Measurements from ENCODE around the gene TNFRSF12A. TPM values are rescaled to one million over a fixed set of nuclear protein-coding genes. Genes with fewer than 3 reads are reported as not detected.

TNFRSF12A gene
- total and polyA plus RNA-seq, 10 of the 15 experiments (the other 5 are each of a cell fraction or from before 2014, with no cell fraction given): 0.35 to 1.7 (median 1.2) TPM; not detected in 2

DNA sequence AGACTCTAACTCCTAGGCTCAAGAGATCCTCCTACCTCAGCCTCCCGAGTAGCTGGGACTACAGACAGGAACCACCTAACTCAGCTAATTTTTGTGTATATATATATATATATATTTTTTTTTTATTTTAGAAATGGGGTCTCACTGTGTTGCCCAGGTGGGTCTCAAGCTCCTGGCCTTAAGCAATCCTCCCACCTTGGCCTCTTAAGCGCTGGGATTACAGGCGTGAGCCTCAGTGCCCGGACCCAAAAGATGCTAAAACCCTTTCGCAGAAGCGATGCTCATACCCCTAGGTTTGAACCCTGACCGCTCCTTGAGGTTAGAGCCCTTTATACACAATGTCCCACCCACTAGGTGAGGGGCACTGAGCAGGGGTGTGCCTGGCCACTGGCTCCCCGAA is 9.7 kb upstream of the TNFRSF12A start:
- CTCF ChIA-PET: interaction anchor here (11.3 kb wide), 1 partner anchor 16 kb away, joined by 421 read pairs; the partner anchor contains the start of genes CLDN6, HCFC1R1, THOC6 and TNFRSF12A
- BruUV-seq (replicated peaks): no TSS peak
- peaks cover 0 to 17% of the 10 kb centered on the region in 2 experiments for H3K27me3 ChIP-seq (replicated peaks in 1 of 2; ENCODE audit: control insufficient read depth in 2 of 2, insufficient read depth in 2 of 2, low read length in 1 of 2)
- POLR2A ChIA-PET: interaction anchor here (1.6 kb wide), 1 partner anchor 9 kb away, joined by 5 read pairs; the partner anchor contains the start of gene TNFRSF12A
- SMC1A ChIA-PET (ENCODE audit: uncharacterized antibody, unreplicated experiment): no interaction called here
- no peaks in the 10 kb centered on the region for H4K20me1 ChIP-seq (ENCODE audit: control insufficient read depth, insufficient read depth)
- RAD21 ChIA-PET (ENCODE audit: unreplicated experiment): interaction anchor here (1.2 to 2.1 kb wide), 2 partner anchors 10 to 18 kb away, joined by 5 to 7 read pairs; partner anchors contain the start of gene TNFRSF12A
- H2AFZ ChIP-seq (ENCODE audit: control insufficient read depth, low read depth, low read length): no peak overlapping the region
- H3K9ac ChIP-seq (ENCODE audit: control insufficient read depth, insufficient read depth, low read length): no peak overlapping the region
- no peak for TF ChIP-seq EP300 (IDR thresholded peaks at IDR 0.05; ENCODE audit: borderline replicate concordance in 1 of 2, control insufficient read depth in 1 of 2, low read depth in 2 of 2, low read length in 2 of 2)
- no peak for TF ChIP-seq SMC3 (IDR thresholded peaks at IDR 0.05; ENCODE audit: borderline replicate concordance, low read length)
- no peak for TF ChIP-seq ZNF622 (IDR thresholded peaks at IDR 0.05)
- TF ChIP-seq SUPT20H (IDR thresholded peaks at IDR 0.05; ENCODE audit: borderline replicate concordance, control insufficient read depth, low read depth, low read length): no peak
- no peak for TF ChIP-seq NFYB (IDR thresholded peaks at IDR 0.05; ENCODE audit: insufficient read depth, low read depth, low read length)
- TF ChIP-seq, protein P1, sequence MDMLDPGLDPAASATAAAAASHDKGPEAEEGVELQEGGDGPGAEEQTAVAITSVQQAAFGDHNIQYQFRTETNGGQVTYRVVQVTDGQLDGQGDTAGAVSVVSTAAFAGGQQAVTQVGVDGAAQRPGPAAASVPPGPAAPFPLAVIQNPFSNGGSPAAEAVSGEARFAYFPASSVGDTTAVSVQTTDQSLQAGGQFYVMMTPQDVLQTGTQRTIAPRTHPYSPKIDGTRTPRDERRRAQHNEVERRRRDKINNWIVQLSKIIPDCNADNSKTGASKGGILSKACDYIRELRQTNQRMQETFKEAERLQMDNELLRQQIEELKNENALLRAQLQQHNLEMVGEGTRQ (IDR thresholded peaks at IDR 0.05; ENCODE audit: borderline replicate concordance, low read depth, low read length): no peak
- TF ChIP-seq KLF5 (IDR thresholded peaks at IDR 0.05; ENCODE audit: partially characterized antibody): no peak
- no peak for TF ChIP-seq SREBF1 (IDR thresholded peaks at IDR 0.05; ENCODE audit: low read length)
- TF ChIP-seq MEF2B (IDR thresholded peaks at IDR 0.05; ENCODE audit: partially characterized antibody, poor library complexity, severe bottlenecking): no peak
- TF ChIP-seq, protein P2, sequence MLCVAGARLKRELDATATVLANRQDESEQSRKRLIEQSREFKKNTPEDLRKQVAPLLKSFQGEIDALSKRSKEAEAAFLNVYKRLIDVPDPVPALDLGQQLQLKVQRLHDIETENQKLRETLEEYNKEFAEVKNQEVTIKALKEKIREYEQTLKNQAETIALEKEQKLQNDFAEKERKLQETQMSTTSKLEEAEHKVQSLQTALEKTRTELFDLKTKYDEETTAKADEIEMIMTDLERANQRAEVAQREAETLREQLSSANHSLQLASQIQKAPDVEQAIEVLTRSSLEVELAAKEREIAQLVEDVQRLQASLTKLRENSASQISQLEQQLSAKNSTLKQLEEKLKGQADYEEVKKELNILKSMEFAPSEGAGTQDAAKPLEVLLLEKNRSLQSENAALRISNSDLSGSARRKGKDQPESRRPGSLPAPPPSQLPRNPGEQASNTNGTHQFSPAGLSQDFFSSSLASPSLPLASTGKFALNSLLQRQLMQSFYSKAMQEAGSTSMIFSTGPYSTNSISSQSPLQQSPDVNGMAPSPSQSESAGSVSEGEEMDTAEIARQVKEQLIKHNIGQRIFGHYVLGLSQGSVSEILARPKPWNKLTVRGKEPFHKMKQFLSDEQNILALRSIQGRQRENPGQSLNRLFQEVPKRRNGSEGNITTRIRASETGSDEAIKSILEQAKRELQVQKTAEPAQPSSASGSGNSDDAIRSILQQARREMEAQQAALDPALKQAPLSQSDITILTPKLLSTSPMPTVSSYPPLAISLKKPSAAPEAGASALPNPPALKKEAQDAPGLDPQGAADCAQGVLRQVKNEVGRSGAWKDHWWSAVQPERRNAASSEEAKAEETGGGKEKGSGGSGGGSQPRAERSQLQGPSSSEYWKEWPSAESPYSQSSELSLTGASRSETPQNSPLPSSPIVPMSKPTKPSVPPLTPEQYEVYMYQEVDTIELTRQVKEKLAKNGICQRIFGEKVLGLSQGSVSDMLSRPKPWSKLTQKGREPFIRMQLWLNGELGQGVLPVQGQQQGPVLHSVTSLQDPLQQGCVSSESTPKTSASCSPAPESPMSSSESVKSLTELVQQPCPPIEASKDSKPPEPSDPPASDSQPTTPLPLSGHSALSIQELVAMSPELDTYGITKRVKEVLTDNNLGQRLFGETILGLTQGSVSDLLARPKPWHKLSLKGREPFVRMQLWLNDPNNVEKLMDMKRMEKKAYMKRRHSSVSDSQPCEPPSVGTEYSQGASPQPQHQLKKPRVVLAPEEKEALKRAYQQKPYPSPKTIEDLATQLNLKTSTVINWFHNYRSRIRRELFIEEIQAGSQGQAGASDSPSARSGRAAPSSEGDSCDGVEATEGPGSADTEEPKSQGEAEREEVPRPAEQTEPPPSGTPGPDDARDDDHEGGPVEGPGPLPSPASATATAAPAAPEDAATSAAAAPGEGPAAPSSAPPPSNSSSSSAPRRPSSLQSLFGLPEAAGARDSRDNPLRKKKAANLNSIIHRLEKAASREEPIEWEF (IDR thresholded peaks at IDR 0.05; ENCODE audit: insufficient replicate concordance, low read depth, low read length): no peak
- TF ChIP-seq SIN3A (IDR thresholded peaks at IDR 0.05; ENCODE audit: low read depth, low read length): no peak
- no peaks in the 10 kb centered on the region for H3K9me3 ChIP-seq (replicated peaks; ENCODE audit: control insufficient read depth, insufficient read depth, low read length)
- peaks cover 17% of the 10 kb centered on the region for H3K4me1 ChIP-seq (ENCODE audit: control insufficient read depth, insufficient read depth, low read length)
- no peak overlapping the region for H3K27ac ChIP-seq (ENCODE audit: control insufficient read depth, insufficient read depth)
- ATAC-seq (no peak), DNase-seq (ENCODE audit: low read depth, low spot score) (no peak), FAIRE-seq (no peak)
- H3K79me2 ChIP-seq (ENCODE audit: control insufficient read depth, insufficient read depth, low read length): no peaks in the 10 kb centered on the region
- H3K36me3 ChIP-seq (ENCODE audit: control insufficient read depth in 2 of 2, insufficient read depth in 2 of 2, low read length in 1 of 2): no peaks in the 10 kb centered on the region
- H3K4me3 ChIP-seq: no peak overlapping the region
- no peak overlapping the region for H3K4me2 ChIP-seq (ENCODE audit: control insufficient read depth, insufficient read depth)
- 76% methylated on average over 8 of the region's 8 CpGs for WGBS (ENCODE audit: insufficient coverage, insufficient replicate concordance, low lambda C conversion rate, missing lambda C conversion rate)
- intact Hi-C loops (cut with micrococcal nuclease; ENCODE audit: unreplicated experiment): no loop called here
- in situ Hi-C loops (cut with MboI): no loop called here
